ENCODE results near the gene PPP1R37. TPM values are rescaled to one million over a fixed set of nuclear protein-coding genes. Genes with fewer than 3 reads are reported as not detected.
A peak's percentile ranks its signal among the peaks of the same experiment; 100 is the strongest.
"Not testable (repeated sequence)": the region's sequence is repeated elsewhere in the genome, so short reads cannot be mapped to it uniquely, and the experiment has no call there.

Gene PPP1R37
- total RNA-seq, 2 experiments from 2014 or later: 13.3 to 15.3 TPM

DNA sequence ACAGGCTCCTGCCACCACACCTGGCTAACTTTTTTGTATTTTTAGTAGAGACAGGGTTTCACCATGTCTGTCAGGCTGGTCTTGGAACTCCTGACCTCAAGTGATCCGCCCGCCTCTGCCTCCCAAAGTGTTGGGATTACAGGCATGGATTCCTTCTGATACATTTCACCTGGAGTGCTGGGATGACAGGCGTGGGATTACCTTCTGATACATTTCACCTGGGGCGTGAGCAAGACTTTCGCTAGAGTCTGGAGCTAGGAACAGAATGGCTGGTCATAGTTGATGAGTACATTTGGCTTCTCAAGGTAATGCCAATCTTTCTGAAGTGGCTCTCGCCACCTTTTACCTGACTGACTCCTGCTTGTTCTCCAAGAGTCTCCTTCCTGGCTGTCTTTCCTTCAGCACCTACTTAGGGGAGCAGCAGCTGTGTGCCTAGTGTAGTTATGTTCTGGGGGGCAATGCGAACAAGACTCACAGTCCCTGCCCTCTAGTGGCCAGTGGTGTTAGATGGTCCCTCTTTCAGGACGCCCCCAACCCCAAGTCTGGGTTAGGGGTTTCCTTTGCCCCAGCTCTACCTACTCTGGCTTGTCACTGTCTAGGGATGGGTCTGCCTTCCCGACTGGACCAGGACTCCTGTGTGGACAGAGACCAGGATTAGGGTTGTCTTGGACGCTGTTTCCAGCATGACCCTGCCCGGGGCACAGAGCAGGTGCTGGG is 19.3 kb downstream of the PPP1R37 start:
- no peaks in the 10 kb centered on the region for H3K9me3 Mint-ChIP-seq
- H3K27ac Mint-ChIP-seq: no peak overlapping the region
- no peaks in the 10 kb centered on the region for H3K36me3 Mint-ChIP-seq
- no peak overlapping the region for H3K4me3 Mint-ChIP-seq
- no peak for DNase-seq
- H3K27me3 Mint-ChIP-seq: no peaks in the 10 kb centered on the region
- H3K4me1 Mint-ChIP-seq: peaks cover 48% of the 10 kb centered on the region

DNA sequence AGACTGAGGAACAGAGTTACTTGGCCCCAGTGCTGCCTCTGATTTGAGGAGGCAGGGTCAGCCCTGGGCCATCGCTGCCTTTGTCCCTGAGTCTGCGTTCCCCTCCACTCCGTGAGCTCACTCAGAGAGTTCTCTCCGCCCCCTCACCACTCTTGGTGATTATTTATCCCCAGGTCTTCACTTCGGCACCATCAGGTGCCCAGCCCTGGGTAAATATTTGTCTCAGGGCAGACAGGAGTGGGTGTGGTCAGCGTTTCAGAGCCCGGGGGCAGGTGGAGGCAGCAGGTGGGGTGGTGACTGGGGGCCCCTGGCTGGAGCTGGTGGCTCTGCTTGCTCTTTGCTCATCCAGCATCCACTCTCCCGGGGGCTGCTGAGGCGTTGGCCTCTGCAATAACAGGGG is 20.6 kb downstream of the PPP1R37 start:
- H3K36me3 Mint-ChIP-seq: no peaks in the 10 kb centered on the region
- H3K4me3 Mint-ChIP-seq: no peak overlapping the region
- H3K9me3 Mint-ChIP-seq: no peaks in the 10 kb centered on the region
- no peak for DNase-seq
- H3K27me3 Mint-ChIP-seq: no peaks in the 10 kb centered on the region
- H3K27ac Mint-ChIP-seq: no peak overlapping the region
- H3K4me1 Mint-ChIP-seq: peaks cover 57% of the 10 kb centered on the region

DNA sequence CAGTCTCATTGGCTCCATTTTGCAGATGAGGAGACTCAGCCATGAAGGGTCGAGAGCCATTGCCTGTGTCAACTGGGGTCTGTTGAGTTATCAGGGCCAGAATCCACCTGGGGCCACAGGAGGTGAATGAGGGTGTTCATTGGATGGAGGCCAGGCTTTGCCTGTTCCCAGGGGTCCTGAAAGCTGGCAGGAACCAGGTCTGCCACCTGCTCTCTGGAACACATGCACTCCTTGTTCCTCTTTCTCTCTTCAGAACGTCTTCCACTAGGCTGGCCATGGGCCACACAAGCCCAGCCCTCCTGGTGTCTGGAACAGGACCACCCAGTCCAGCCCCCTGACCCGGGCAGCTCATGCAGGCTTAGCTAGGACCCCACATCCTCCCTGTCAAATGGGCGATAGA is 21.1 kb downstream of the PPP1R37 start:
- no peak for DNase-seq
- H3K4me1 Mint-ChIP-seq: peaks cover 60% of the 10 kb centered on the region

GRCh38 chr19:45115809-45116615 is 23.0 kb downstream of the PPP1R37 start:
- Mint-ChIP-seq H3K27me3 (no peaks in the 10 kb centered on the region), H3K36me3 (peaks cover 4% of the 10 kb centered on the region), H3K27ac (no peak overlapping the region), H3K9me3 (no peaks in the 10 kb centered on the region), H3K4me3 (no peak overlapping the region), H3K4me1 (peaks cover 68% of the 10 kb centered on the region)
- no peak for DNase-seq

More for the DNA sequence above, 21.1 kb downstream of the PPP1R37 start:
- no peaks in the 10 kb centered on the region for H3K9me3 Mint-ChIP-seq
- no peaks in the 10 kb centered on the region for H3K27me3 Mint-ChIP-seq
- H3K27ac Mint-ChIP-seq: no peak overlapping the region
- no peaks in the 10 kb centered on the region for H3K36me3 Mint-ChIP-seq
- no peak overlapping the region for H3K4me3 Mint-ChIP-seq

- H3K27ac Mint-ChIP-seq: peak overlapping the region; percentile 71
- peak; percentile 84 for DNase-seq
- H3K36me3 Mint-ChIP-seq: peaks cover 4% of the 10 kb centered on the region
- H3K9me3 Mint-ChIP-seq: no peaks in the 10 kb centered on the region
- H3K4me1 Mint-ChIP-seq: peaks cover 74% of the 10 kb centered on the region
- H3K27me3 Mint-ChIP-seq: no peaks in the 10 kb centered on the region
- H3K4me3 Mint-ChIP-seq: peak overlapping the region; percentile 32
These were observed 24.2 kb downstream of the PPP1R37 start for GRCh38 chr19:45117167-45117594.

- peak overlapping the region; percentile 71 for H3K27ac Mint-ChIP-seq
- H3K36me3 Mint-ChIP-seq: peaks cover 4% of the 10 kb centered on the region
- no peaks in the 10 kb centered on the region for H3K27me3 Mint-ChIP-seq
- DNase-seq: no peak
- no peak overlapping the region for H3K4me3 Mint-ChIP-seq
- H3K9me3 Mint-ChIP-seq: no peaks in the 10 kb centered on the region
- H3K4me1 Mint-ChIP-seq: peaks cover 78% of the 10 kb centered on the region
These were observed 24.7 kb downstream of the PPP1R37 start for GRCh38 chr19:45117671-45118070.

GRCh38 chr19:45118106-45118505 is 25.1 kb downstream of the PPP1R37 start:
- Mint-ChIP-seq H3K27ac (no peak overlapping the region), H3K4me1 (peaks cover 78% of the 10 kb centered on the region)
- DNase-seq: no peak

GRCh38 chr19:45118591-45119355 is 25.8 kb downstream of the PPP1R37 start:
- peak overlapping the region; percentile 32 for H3K4me3 Mint-ChIP-seq
- peak overlapping the region; percentile 4 for H3K27ac Mint-ChIP-seq
- H3K36me3 Mint-ChIP-seq, H3K9me3 Mint-ChIP-seq, H3K27me3 Mint-ChIP-seq: not testable (repeated sequence)
- peaks cover 75% of the 10 kb centered on the region for H3K4me1 Mint-ChIP-seq
- DNase-seq: peak; percentile 30

More at GRCh38 chr19:45118106-45118505, 25.1 kb downstream of the PPP1R37 start:
- Mint-ChIP-seq H3K4me3 (peak overlapping the region; percentile 43), H3K9me3 (no peaks in the 10 kb centered on the region), H3K36me3 (peaks cover 4% of the 10 kb centered on the region), H3K27me3 (no peaks in the 10 kb centered on the region)

- Mint-ChIP-seq H3K27ac (no peak overlapping the region), H3K4me1 (peaks cover 72% of the 10 kb centered on the region), H3K36me3 (peaks cover 4% of the 10 kb centered on the region), H3K4me3 (peak overlapping the region; percentile 32), H3K27me3 (no peaks in the 10 kb centered on the region), H3K9me3 (no peaks in the 10 kb centered on the region)
- no peak for DNase-seq
These were observed 26.6 kb downstream of the PPP1R37 start for GRCh38 chr19:45119582-45119981.

DNA sequence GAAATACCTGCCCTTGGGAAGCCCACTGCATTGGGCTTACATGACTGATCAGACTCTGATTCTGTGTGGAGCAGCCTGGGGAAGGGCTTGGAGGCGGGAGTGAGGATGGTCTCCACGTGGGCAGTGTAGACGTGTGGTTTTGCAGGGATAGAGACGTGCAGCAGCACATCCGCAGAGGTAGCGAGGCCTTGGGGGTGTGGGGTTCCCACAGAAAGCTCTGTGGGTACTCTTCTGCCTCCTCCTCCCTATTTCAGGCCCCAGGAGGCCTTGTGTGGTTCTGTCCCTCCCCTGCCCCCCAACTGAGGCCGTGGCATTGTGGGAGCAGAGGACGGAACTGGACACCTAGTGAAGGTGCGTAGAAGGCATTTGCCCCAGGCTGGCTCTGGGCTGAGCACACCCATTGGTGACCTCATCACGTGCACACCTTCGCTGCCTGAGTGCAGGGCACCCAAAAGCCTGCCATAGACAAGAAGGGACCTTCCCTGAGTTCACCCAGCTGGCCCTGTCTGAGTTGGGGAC is 28.9 kb downstream of the PPP1R37 start:
- Mint-ChIP-seq H3K9me3 (no peaks in the 10 kb centered on the region), H3K27ac (peak overlapping the region; percentile 27), H3K4me3 (peak overlapping the region; percentile 43), H3K36me3 (peaks cover 4% of the 10 kb centered on the region), H3K4me1 (peaks cover 58% of the 10 kb centered on the region), H3K27me3 (no peaks in the 10 kb centered on the region)
- no peak for DNase-seq

DNA sequence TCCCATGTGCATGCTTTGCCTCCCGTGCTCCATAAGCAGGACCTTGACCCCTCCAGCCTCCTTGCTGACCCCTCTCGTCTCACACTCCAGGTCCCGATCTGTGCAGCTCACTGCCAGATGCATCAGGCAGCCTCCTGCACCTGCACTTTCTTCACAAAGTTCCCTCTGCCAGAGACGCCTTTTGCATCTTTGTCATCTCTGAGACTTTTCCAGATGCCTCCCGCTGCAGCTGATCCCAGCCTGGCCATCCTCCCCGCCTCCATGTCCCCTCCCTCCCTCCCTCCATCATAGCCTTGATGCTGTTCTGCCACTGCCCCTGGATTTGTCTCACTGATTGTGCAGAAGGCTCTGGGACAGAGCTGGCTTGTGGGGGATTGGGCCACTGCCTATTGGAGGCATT is 29.9 kb downstream of the PPP1R37 start:
- Mint-ChIP-seq H3K27me3 (no peaks in the 10 kb centered on the region), H3K27ac (no peak overlapping the region), H3K36me3 (peaks cover 4% of the 10 kb centered on the region), H3K4me3 (no peak overlapping the region), H3K4me1 (peaks cover 51% of the 10 kb centered on the region), H3K9me3 (no peaks in the 10 kb centered on the region)
- DNase-seq: no peak

DNA sequence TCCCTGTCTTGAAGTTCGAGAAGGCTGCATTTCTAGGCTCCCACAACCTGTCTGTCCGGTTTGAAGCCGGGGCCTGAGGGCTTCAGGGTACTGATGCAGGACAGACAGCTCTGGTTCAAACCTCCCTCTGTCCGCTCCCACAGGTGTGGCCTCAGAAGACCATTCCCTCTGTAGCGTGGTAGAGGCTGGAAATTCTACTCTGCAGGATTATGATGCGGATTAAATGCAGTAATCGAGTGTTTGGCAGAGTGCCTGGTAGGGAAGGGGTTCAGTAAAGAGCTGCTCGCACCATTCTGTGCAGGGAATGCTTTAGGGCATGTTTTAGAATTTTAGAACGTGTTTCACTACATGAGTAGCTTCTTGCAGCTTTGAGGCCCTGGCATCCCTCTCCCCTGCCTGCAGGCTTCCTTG is 30.5 kb downstream of the PPP1R37 start:
- no peak for DNase-seq
- Mint-ChIP-seq H3K36me3 (peaks cover 4% of the 10 kb centered on the region), H3K4me3 (no peak overlapping the region), H3K27ac (no peak overlapping the region), H3K9me3 (no peaks in the 10 kb centered on the region), H3K4me1 (peaks cover 45% of the 10 kb centered on the region), H3K27me3 (no peaks in the 10 kb centered on the region)

DNA sequence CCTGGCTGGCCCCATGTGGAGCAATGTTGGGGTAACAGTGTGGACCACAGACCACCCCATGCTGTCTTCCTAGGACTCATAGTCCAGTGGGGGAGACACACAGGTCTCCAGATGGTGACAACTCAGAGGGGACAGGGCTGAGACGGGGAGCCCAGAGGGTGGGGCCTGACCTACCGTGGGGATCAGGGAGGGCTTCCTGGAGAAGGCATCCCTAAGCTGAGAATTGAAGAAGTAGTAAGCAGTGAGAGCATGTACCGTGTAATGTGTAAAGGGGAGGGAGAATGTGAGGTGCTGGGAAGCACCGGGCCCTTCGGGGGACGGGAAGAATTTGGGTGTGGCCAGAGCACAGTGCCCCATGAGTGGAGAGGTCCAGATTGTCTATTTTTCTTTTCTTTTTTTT is 31.0 kb downstream of the PPP1R37 start:
- Mint-ChIP-seq H3K36me3 (peaks cover 4% of the 10 kb centered on the region), H3K9me3 (no peaks in the 10 kb centered on the region), H3K4me3 (no peak overlapping the region), H3K27ac (peak overlapping the region; percentile 10), H3K27me3 (no peaks in the 10 kb centered on the region), H3K4me1 (peaks cover 39% of the 10 kb centered on the region)
- no peak for DNase-seq

DNA sequence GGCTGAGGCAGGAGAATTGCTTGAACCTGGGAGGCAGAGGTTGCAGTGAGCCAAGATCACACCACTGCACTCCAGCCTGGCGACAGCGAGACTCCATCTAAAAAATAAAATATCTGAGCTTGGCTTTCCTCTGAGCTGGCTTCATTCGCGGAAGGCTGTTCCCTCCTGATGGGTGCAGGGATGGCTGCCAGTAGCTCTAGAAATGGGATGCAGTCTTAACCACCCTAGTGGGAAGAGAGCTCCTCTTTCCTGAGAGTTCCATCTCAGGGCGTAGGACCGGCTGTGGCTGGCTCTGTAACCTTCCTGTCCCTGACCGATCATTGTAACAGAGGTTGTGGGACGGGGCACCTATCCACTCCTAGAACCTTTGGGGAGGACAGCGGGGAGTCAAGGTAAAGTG is 32.4 kb downstream of the PPP1R37 start:
- H3K4me3 Mint-ChIP-seq: no peak overlapping the region
- H3K9me3 Mint-ChIP-seq: no peaks in the 10 kb centered on the region
- H3K4me1 Mint-ChIP-seq: peaks cover 29% of the 10 kb centered on the region
- H3K36me3 Mint-ChIP-seq: peaks cover under 1% of the 10 kb centered on the region
- H3K27me3 Mint-ChIP-seq: no peaks in the 10 kb centered on the region
- no peak for DNase-seq
- no peak overlapping the region for H3K27ac Mint-ChIP-seq

DNA sequence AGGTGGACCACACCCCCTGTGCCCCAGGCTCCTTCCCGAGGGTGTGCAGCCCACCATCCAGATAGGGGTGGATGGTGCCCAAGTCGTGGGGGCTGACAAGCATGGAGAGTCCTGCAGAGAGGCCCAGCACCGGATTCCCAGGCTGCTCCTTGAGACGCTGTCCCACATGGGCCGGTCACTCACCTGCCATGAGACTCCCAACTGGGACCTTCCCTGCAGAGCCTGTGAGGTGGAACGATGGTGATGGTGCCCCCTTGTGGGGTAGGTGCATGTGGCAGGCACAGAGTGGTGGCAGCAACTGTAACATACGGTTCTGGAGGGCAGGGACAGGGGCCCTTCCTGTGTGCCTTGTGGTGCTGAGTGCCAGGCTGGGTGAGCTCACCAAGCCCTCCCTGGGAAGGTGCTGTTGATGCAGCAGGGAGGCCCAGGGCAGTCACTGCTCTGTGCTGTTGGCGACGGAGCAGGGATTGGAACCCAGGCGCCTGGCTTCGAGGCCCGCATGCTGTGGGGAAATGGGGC is 33.1 kb downstream of the PPP1R37 start:
- Mint-ChIP-seq H3K9me3 (no peaks in the 10 kb centered on the region), H3K27me3 (no peaks in the 10 kb centered on the region), H3K4me1 (peaks cover 27% of the 10 kb centered on the region), H3K4me3 (no peak overlapping the region), H3K27ac (no peak overlapping the region), H3K36me3 (no peaks in the 10 kb centered on the region)
- DNase-seq: peak; percentile 72

All from activated naive CD8-positive, alpha-beta T cell treated with anti-CD3 and anti-CD28 coated beads for 36 hours (primary cell).